GM10266 (cell line): Measurements from ENCODE around the gene PLA2R1.
"Not testable (repeated sequence)": the region's sequence is repeated elsewhere in the genome, so short reads cannot be mapped to it uniquely, and the experiment has no call there.

Source experiments
- DNase-seq: peaks from one replicate; pipeline ENCODE4 v3.0.0; 2012; ENCODE audit errors: extremely low spot score
- TF ChIP-seq, protein P1 (sequence below): IDR thresholded peaks from 2 replicates; pipeline ENCODE4 v1.5.1; 2012; ENCODE audit warnings: mild to moderate bottlenecking, low read depth; ENCODE audit not compliant: control insufficient read depth, insufficient read depth; ENCODE audit errors: missing control alignments

PLA2R1 gene

GRCh38 chr2:159985656-159986055 is 76.8 kb downstream of the PLA2R1 start:
- TF ChIP-seq, protein P1, sequence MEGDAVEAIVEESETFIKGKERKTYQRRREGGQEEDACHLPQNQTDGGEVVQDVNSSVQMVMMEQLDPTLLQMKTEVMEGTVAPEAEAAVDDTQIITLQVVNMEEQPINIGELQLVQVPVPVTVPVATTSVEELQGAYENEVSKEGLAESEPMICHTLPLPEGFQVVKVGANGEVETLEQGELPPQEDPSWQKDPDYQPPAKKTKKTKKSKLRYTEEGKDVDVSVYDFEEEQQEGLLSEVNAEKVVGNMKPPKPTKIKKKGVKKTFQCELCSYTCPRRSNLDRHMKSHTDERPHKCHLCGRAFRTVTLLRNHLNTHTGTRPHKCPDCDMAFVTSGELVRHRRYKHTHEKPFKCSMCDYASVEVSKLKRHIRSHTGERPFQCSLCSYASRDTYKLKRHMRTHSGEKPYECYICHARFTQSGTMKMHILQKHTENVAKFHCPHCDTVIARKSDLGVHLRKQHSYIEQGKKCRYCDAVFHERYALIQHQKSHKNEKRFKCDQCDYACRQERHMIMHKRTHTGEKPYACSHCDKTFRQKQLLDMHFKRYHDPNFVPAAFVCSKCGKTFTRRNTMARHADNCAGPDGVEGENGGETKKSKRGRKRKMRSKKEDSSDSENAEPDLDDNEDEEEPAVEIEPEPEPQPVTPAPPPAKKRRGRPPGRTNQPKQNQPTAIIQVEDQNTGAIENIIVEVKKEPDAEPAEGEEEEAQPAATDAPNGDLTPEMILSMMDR: no peak
- DNase-seq: no peak

DNA sequence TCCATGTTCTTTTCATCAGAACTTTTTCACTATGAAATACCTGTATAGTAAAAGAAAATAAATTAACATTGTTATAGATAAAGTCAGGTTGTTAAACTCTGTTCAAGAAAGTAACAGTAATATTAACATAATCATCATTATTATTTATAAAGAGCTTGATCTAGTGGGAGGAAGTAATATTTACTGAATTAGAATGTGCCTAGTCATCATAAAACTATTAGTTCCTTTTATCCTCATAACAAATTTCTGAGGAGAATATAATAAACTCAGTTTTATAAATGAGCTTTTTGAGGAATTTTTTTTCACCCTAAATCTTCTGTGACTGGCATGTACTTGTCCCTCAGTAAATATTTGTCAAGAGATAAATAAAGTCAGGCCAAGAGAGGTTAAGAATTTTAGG is 78.4 kb downstream of the PLA2R1 start:
- no peak for DNase-seq
- TF ChIP-seq, protein P1: no peak

- TF ChIP-seq, protein P1: no peak
- DNase-seq: no peak
These were observed 79.3 kb downstream of the PLA2R1 start for GRCh38 chr2:159982842-159983785.

GRCh38 chr2:159982270-159982669 is 80.1 kb downstream of the PLA2R1 start:
- no peak for DNase-seq
- TF ChIP-seq, protein P1: no peak

GRCh38 chr2:159976527-159977160 is 85.8 kb downstream of the PLA2R1 start:
- TF ChIP-seq, protein P1: no peak
- DNase-seq: no peak

GRCh38 chr2:159973325-159973724 is 89.1 kb downstream of the PLA2R1 start:
- no peak for DNase-seq
- TF ChIP-seq, protein P1: no peak

GRCh38 chr2:159971365-159972152 is 90.9 kb downstream of the PLA2R1 start:
- TF ChIP-seq, protein P1: no peak
- no peak for DNase-seq

DNA sequence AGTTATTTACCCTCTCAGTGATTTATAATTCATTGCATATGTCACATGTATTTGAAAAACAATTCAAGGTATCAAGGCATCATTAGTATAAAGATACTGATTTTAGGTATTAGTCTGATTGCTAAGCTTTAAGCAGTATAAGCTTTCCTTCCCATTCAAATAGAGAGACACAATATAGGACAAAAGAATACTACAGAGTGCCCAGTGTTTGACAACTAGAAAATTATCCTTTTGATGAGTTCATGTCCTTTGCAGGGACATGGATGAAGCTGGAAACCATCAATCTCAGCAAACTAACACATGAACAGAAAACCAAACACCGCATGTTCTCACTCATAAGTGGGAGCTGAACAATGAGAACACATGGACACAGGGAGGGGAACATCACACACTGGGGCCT is 91.9 kb downstream of the PLA2R1 start:
- DNase-seq: not testable (repeated sequence)
